A549 (cell line): ENCODE data around the gene TUBB2A.

Experiments
- POLR2A ChIP-seq: IDR thresholded peaks from 2 replicates; pipeline ENCODE4 v1.6.1; 2012; ENCODE audit warnings: mild to moderate bottlenecking, low read length
- RARB ChIP-seq: fragments of 250-450 bp; sonication (Bioruptor Pico); IDR thresholded peaks from 2 replicates; pipeline ENCODE4 v1.8.0; 2021; ENCODE audit warnings: mild to moderate bottlenecking, moderate library complexity

GRCh38 chr6:3200682-3201081, 43.3 kb upstream of the TUBB2A start:
- no peak for TF ChIP-seq RARB (CRISPR knock-in tag)
- TF ChIP-seq POLR2A = no peak
